Hepatocyte (in vitro differentiated cells): Measurements from ENCODE around the gene NOTUM.

ENCODE experiments used
- EZH2 ChIP-seq: fragments of 200-600 bp; sonication (generic); IDR thresholded peaks from 2 replicates; pipeline ENCODE4 v1.6.1; 2016; ENCODE audit warnings: antibody characterized with exemption, mild to moderate bottlenecking, borderline replicate concordance
- TF ChIP-seq, protein P1 (sequence below): fragments of 200-600 bp; sonication (generic); IDR thresholded peaks from 2 replicates; pipeline ENCODE4 v1.5.1; 2016; ENCODE audit warnings: antibody characterized with exemption, mild to moderate bottlenecking; ENCODE audit not compliant: poor library complexity

- TF ChIP-seq, protein P1, sequence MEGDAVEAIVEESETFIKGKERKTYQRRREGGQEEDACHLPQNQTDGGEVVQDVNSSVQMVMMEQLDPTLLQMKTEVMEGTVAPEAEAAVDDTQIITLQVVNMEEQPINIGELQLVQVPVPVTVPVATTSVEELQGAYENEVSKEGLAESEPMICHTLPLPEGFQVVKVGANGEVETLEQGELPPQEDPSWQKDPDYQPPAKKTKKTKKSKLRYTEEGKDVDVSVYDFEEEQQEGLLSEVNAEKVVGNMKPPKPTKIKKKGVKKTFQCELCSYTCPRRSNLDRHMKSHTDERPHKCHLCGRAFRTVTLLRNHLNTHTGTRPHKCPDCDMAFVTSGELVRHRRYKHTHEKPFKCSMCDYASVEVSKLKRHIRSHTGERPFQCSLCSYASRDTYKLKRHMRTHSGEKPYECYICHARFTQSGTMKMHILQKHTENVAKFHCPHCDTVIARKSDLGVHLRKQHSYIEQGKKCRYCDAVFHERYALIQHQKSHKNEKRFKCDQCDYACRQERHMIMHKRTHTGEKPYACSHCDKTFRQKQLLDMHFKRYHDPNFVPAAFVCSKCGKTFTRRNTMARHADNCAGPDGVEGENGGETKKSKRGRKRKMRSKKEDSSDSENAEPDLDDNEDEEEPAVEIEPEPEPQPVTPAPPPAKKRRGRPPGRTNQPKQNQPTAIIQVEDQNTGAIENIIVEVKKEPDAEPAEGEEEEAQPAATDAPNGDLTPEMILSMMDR: no peak
- no peak for TF ChIP-seq EZH2
These were observed 12.2 kb downstream of the NOTUM start for GRCh38 chr17:81948635-81949378.
